ENCODE data around the gene RFTN1. TPM values are rescaled to one million over a fixed set of nuclear protein-coding genes. Genes with fewer than 3 reads are reported as not detected.

The RFTN1 gene
- total RNA-seq, 1 donor from 2014 or later, result 0.92 TPM

DNA sequence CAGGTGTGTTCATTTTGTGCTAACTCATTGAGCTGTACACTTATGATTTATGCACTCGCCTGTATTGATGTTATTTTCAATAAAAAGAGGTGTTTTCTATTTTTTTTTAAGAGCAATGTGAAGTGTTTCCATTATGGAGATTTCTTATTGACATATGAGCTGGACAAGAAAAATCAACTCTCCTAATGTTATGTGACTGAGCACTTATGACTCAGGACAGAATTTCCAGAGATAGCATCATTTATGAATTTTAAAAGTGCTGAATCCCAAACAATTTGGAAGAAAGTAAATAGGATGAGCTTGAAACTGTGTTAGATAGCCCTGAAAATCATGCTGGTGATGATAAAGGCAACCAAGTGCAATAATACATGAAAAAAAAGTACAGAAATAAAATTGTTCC, 118.9 kb downstream of the RFTN1 start:
- H3K27me3 ChIP-seq, result no peaks in the 10 kb centered on the region
- H3K36me3 ChIP-seq, result no peaks in the 10 kb centered on the region
- no peaks in the 10 kb centered on the region for H3K4me1 ChIP-seq
- H3K27ac ChIP-seq, result no peak overlapping the region
- Mint-ChIP-seq H3K27ac (no peak overlapping the region), H3K36me3 (no peaks in the 10 kb centered on the region), H3K4me3 (no peak overlapping the region), H3K4me1 (peaks cover 9% of the 10 kb centered on the region), H3K27me3 (ENCODE audit: insufficient read depth, low read depth) (no peaks in the 10 kb centered on the region), H3K9me3 (no peaks in the 10 kb centered on the region)
- H3K4me3 ChIP-seq, result no peak overlapping the region
- H3K9ac ChIP-seq, result no peak overlapping the region
- no peaks in the 10 kb centered on the region for H4K20me1 ChIP-seq (ENCODE audit: low read depth)
- no peak for TF ChIP-seq EZH2phosphoT487 (IDR thresholded peaks at IDR 0.05)
- H3F3A ChIP-seq (ENCODE audit: low read depth), result no peaks in the 10 kb centered on the region
- H3K4me2 ChIP-seq, result no peak overlapping the region
- DNase-seq (ENCODE audit: low spot score), result no peak
- no peaks in the 10 kb centered on the region for H3K9me3 ChIP-seq (ENCODE audit: low read depth)
- no peak overlapping the region for H2AFZ ChIP-seq (replicated peaks)
- H3K79me2 ChIP-seq (ENCODE audit: low read depth), result no peaks in the 10 kb centered on the region

DNA sequence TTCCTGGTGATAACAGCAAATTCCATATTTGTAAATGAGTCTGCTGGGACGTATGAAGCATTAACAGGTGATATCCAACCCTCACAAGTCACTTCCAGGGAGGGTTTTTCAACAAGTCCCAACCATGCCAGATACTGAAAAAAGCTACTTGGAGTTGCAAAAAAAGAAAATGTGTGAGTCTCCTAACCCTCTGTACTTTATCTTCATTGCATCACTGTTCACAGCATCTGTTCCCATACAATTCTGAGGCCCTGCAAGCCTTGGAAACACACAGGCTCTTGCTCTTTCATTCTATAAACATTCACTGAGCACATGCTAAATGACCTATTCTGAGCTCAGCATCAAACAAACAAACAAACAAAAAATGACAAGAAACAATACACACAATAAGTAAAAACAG, 120.8 kb downstream of the RFTN1 start:
- no peak overlapping the region for H3K4me3 Mint-ChIP-seq

GRCh38 chr3:16392065-16392464, 121.4 kb downstream of the RFTN1 start:
- Mint-ChIP-seq H3K4me1 (peaks cover 3% of the 10 kb centered on the region), H3K27ac (no peak overlapping the region), H3K4me3 (no peak overlapping the region), H3K9me3 (no peaks in the 10 kb centered on the region), H3K36me3 (no peaks in the 10 kb centered on the region), H3K27me3 (ENCODE audit: insufficient read depth, low read depth) (no peaks in the 10 kb centered on the region)
- no peaks in the 10 kb centered on the region for H3F3A ChIP-seq (ENCODE audit: low read depth)
- H3K27me3 ChIP-seq, result no peaks in the 10 kb centered on the region
- H3K27ac ChIP-seq, result no peak overlapping the region
- H3K4me2 ChIP-seq, result no peak overlapping the region
- H3K9ac ChIP-seq, result no peak overlapping the region
- H4K20me1 ChIP-seq (ENCODE audit: low read depth), result no peaks in the 10 kb centered on the region
- no peaks in the 10 kb centered on the region for H3K79me2 ChIP-seq (ENCODE audit: low read depth)
- no peaks in the 10 kb centered on the region for H3K4me1 ChIP-seq
- no peak for DNase-seq (ENCODE audit: low spot score)
- TF ChIP-seq EZH2phosphoT487 (IDR thresholded peaks at IDR 0.05), result no peak
- TF ChIP-seq CTCF (IDR thresholded peaks at IDR 0.05), result no peak
- no peak for TF ChIP-seq EZH2 (IDR thresholded peaks at IDR 0.05)
- no peaks in the 10 kb centered on the region for H3K9me3 ChIP-seq (ENCODE audit: low read depth)
- no peak overlapping the region for H2AFZ ChIP-seq (replicated peaks)
- H3K4me3 ChIP-seq, result no peak overlapping the region
- no peaks in the 10 kb centered on the region for H3K36me3 ChIP-seq

More for the DNA sequence above, 120.8 kb downstream of the RFTN1 start:
- no peak overlapping the region for H3K27ac Mint-ChIP-seq
- no peaks in the 10 kb centered on the region for H3F3A ChIP-seq (ENCODE audit: low read depth)
- H3K36me3 ChIP-seq, result no peaks in the 10 kb centered on the region
- no peaks in the 10 kb centered on the region for H3K79me2 ChIP-seq (ENCODE audit: low read depth)
- H3K27me3 Mint-ChIP-seq (ENCODE audit: insufficient read depth, low read depth), result no peaks in the 10 kb centered on the region
- H3K9ac ChIP-seq, result no peak overlapping the region
- TF ChIP-seq EZH2phosphoT487 (IDR thresholded peaks at IDR 0.05) (no peak), CTCF (IDR thresholded peaks at IDR 0.05) (no peak), EZH2 (IDR thresholded peaks at IDR 0.05) (no peak)
- no peak overlapping the region for H3K4me3 ChIP-seq
- H2AFZ ChIP-seq (replicated peaks), result no peak overlapping the region
- no peak for DNase-seq (ENCODE audit: low spot score)
- no peak overlapping the region for H3K4me2 ChIP-seq
- no peaks in the 10 kb centered on the region for H4K20me1 ChIP-seq (ENCODE audit: low read depth)
- H3K4me1 ChIP-seq, result no peaks in the 10 kb centered on the region
- no peaks in the 10 kb centered on the region for H3K27me3 ChIP-seq
- H3K36me3 Mint-ChIP-seq, result no peaks in the 10 kb centered on the region
- H3K9me3 ChIP-seq (ENCODE audit: low read depth), result no peaks in the 10 kb centered on the region
- no peak overlapping the region for H3K27ac ChIP-seq
- H3K9me3 Mint-ChIP-seq, result no peaks in the 10 kb centered on the region
- H3K4me1 Mint-ChIP-seq, result peaks cover 3% of the 10 kb centered on the region

- TF ChIP-seq EZH2 (IDR thresholded peaks at IDR 0.05) (no peak), CTCF (IDR thresholded peaks at IDR 0.05) (no peak), EZH2phosphoT487 (IDR thresholded peaks at IDR 0.05) (no peak)
- H3K27me3 ChIP-seq, result no peaks in the 10 kb centered on the region
- no peak overlapping the region for H3K9ac ChIP-seq
- no peak overlapping the region for H2AFZ ChIP-seq (replicated peaks)
- Mint-ChIP-seq H3K4me3 (no peak overlapping the region), H3K27ac (no peak overlapping the region), H3K27me3 (ENCODE audit: insufficient read depth, low read depth) (no peaks in the 10 kb centered on the region), H3K36me3 (no peaks in the 10 kb centered on the region), H3K4me1 (peaks cover 3% of the 10 kb centered on the region), H3K9me3 (no peaks in the 10 kb centered on the region)
- no peak for DNase-seq (ENCODE audit: low spot score)
- H3K4me2 ChIP-seq, result no peak overlapping the region
- H3K9me3 ChIP-seq (ENCODE audit: low read depth), result no peaks in the 10 kb centered on the region
- H3F3A ChIP-seq (ENCODE audit: low read depth), result no peaks in the 10 kb centered on the region
- no peak overlapping the region for H3K27ac ChIP-seq
- H4K20me1 ChIP-seq (ENCODE audit: low read depth), result no peaks in the 10 kb centered on the region
- no peaks in the 10 kb centered on the region for H3K79me2 ChIP-seq (ENCODE audit: low read depth)
- no peaks in the 10 kb centered on the region for H3K36me3 ChIP-seq
- no peaks in the 10 kb centered on the region for H3K4me1 ChIP-seq
- H3K4me3 ChIP-seq, result no peak overlapping the region
These were observed 122.9 kb downstream of the RFTN1 start for GRCh38 chr3:16390581-16390980.
